HG02678 (cell line): ENCODE measurements around the gene FAM72A.
A peak's percentile ranks its signal among the peaks of the same experiment; 100 is the strongest.
"Not testable (repeated sequence)": the region's sequence is repeated elsewhere in the genome, so short reads cannot be mapped to it uniquely, and the experiment has no call there.

Source experiments
- ATAC-seq: cut with Tn5 transposase; IDR thresholded peaks from one replicate; pipeline ENCODE4 v1.9.1; 2021; ENCODE audit warnings: mild to moderate bottlenecking, moderate library complexity; ENCODE audit not compliant: unreplicated experiment

The FAM72A gene

GRCh38 chr1:206202789-206203363, at the start of gene FAM72A:
Gene FAM72A (minus strand): TSS chr1:206202839. CDS start chr1:206202025, 814 bp downstream.
- peak; percentile 85 for ATAC-seq

- ATAC-seq = peak; percentile 66
These were observed 48.5 kb upstream of the FAM72A start for GRCh38 chr1:206250953-206251681.

- ATAC-seq = not testable (repeated sequence)
These were observed 43.7 kb upstream of the FAM72A start for GRCh38 chr1:206246129-206246886.

- ATAC-seq = not testable (repeated sequence)
These were observed 42.8 kb upstream of the FAM72A start for GRCh38 chr1:206245479-206245878.

- peak; percentile 99 for ATAC-seq
These were observed 40.7 kb upstream of the FAM72A start for GRCh38 chr1:206243335-206243734.

- ATAC-seq = peak; percentile 30
These were observed 37.6 kb upstream of the FAM72A start for GRCh38 chr1:206240288-206240687.

GRCh38 chr1:206235190-206235589, 32.6 kb upstream of the FAM72A start:
- ATAC-seq = not testable (repeated sequence)

- not testable (repeated sequence) for ATAC-seq
These were observed 31.7 kb upstream of the FAM72A start for GRCh38 chr1:206234189-206234916.

GRCh38 chr1:206232970-206233645, 30.5 kb upstream of the FAM72A start:
- peak; percentile 80 for ATAC-seq

- ATAC-seq = not testable (repeated sequence)
These were observed 29.4 kb upstream of the FAM72A start for GRCh38 chr1:206231989-206232388.

GRCh38 chr1:206229286-206229685, 26.6 kb upstream of the FAM72A start:
- ATAC-seq = not testable (repeated sequence)

GRCh38 chr1:206226886-206227285, 24.2 kb upstream of the FAM72A start:
- not testable (repeated sequence) for ATAC-seq

GRCh38 chr1:206225386-206225785, 22.7 kb upstream of the FAM72A start:
- ATAC-seq = not testable (repeated sequence)

GRCh38 chr1:206224190-206224776, 21.6 kb upstream of the FAM72A start:
- not testable (repeated sequence) for ATAC-seq

GRCh38 chr1:206221585-206221984, 18.9 kb upstream of the FAM72A start:
- not testable (repeated sequence) for ATAC-seq

- ATAC-seq = not testable (repeated sequence)
These were observed 17.8 kb upstream of the FAM72A start for GRCh38 chr1:206220332-206221000.

- not testable (repeated sequence) for ATAC-seq
These were observed 17.1 kb upstream of the FAM72A start for GRCh38 chr1:206219514-206220331.

GRCh38 chr1:206218765-206219164, 16.1 kb upstream of the FAM72A start:
- ATAC-seq = not testable (repeated sequence)
